IPS DF 6.9 (cell line): ENCODE results near the gene FPGS.
A peak's percentile ranks its signal among the peaks of the same experiment; 100 is the strongest.

ENCODE experiments used
- DNase-seq: peaks from one replicate; pipeline ENCODE4 v3.0.0-alpha.2; 2013; ENCODE audit warnings: low read depth, low spot score
- H3K27ac ChIP-seq: one replicate; pipeline ENCODE4 v1.5.1; 2013; ENCODE audit warnings: low read length, control low read depth
- H3K27me3 ChIP-seq: 2 replicates; pipeline ENCODE4 v1.6.1; 2013; ENCODE audit warnings: mild to moderate bottlenecking, low read length; ENCODE audit not compliant: control insufficient read depth, insufficient read depth
- H3K36me3 ChIP-seq: 2 replicates; pipeline ENCODE4 v1.6.1; 2013; ENCODE audit warnings: low read length; ENCODE audit not compliant: control insufficient read depth, insufficient read depth
- H3K4me1 ChIP-seq: 2 replicates; pipeline ENCODE4 v1.6.1; 2013; ENCODE audit warnings: low read length; ENCODE audit not compliant: control insufficient read depth, insufficient read depth
- H3K4me3 ChIP-seq: 2 replicates; pipeline ENCODE4 v1.5.1; 2013; ENCODE audit warnings: mild to moderate bottlenecking, low read length
- H3K9me3 ChIP-seq: 2 replicates; pipeline ENCODE4 v1.6.1; 2013; ENCODE audit warnings: low read length, inconsistent platforms; ENCODE audit not compliant: control insufficient read depth, insufficient read depth
- WGBS: extraction: QIAGEN DNeasy Blood & Tissue Kit; methylation state at CpG from one replicate; pipeline ENCODE4 v1.1.7; 2013; ENCODE audit warnings: mixed read lengths, missing lambda C conversion rate; ENCODE audit not compliant: insufficient read length, insufficient coverage; 5-methylcytosine and 5-hydroxymethylcytosine counted together

FPGS gene

GRCh38 chr9:127801955-127802575 is 617 bp upstream of the FPGS start:
- DNase-seq = no peak
- Histone ChIP-seq H3K4me3 (peak overlapping the region; percentile 62; the same call in 1 of the 2 replicates), H3K9me3 (no peaks in the 10 kb centered on the region), H3K36me3 (peaks cover 2% of the 10 kb centered on the region; the same call in 1 of the 2 replicates), H3K27me3 (no peaks in the 10 kb centered on the region), H3K27ac (no peak overlapping the region), H3K4me1 (0 out of 2 replicates have a peak, but pooled peaks cover 2% of the 10 kb centered on the region)
- no CpG with 5 or more reads among the region's 10 CpGs for WGBS

DNA sequence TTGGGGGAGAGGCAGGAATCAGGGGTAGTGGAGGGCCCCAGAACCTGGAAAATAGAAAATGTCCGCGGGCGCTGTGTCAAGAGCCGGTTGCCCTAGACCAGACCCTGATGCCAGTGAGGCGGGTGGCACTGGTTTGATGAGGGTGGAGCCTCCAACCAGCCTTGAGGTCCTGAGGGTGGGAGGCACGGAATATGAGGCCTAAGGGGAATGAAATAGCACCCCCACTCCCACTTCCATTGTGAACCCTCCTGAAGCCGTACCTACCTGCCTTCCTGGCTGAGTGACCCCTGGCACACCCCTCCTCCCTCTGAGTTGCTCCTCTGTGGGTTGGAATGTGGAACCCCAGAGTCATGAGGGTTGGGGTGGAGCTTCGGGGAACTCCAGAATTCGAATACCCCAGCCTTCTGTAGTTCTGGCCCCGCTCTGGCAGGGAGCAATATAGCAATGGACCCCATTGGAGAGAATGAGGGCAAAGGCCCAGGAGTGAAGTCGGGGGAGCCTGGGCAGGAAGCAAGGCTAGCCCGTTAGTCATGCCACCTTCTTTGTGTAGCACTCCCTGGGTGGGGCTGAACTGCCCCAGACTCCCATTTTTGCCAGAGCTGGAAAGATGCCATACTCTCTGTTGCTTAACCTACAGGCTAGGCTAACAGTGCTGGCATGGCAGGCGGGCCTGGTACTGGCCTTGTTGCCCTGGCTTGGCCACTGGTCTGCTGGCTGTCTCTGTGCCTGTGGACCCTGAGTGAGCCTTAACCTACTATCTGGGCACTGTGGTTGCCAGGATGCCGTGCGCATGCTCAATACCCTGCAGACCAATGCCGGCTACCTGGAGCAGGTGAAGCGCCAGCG is 1.0 kb downstream of the FPGS start:
- H3K4me3 ChIP-seq = peak overlapping the region; percentile 77; the same call in 1 of the 2 replicates
- no CpG with 5 or more reads among the region's 18 CpGs for WGBS

DNA sequence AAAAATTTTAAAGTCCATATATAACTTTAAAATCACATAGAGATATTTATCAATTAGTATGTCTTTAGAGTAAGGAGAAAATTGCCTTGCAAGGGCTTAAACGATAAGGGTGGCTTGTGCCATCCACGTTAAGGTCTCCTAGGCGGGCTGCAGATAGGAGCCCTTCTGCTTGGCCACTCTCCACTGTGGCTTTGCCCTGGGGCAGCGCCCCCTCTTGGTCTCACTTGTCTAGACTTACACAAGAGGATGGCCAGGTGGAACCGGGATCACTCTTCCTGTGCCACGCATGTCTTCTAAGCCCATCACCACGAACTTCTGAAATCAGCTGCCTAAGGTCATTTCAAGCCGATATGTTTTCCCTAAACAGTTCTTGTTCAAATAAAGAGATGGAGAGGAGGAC is 2.9 kb downstream of the FPGS start:
- DNase-seq = no peak

More for the DNA sequence above, 1.0 kb downstream of the FPGS start:
- Histone ChIP-seq H3K9me3 (no peaks in the 10 kb centered on the region), H3K4me1 (0 out of 2 replicates have a peak, but pooled peaks cover 2% of the 10 kb centered on the region), H3K36me3 (peaks cover 15% of the 10 kb centered on the region), H3K27me3 (no peaks in the 10 kb centered on the region), H3K27ac (no peak overlapping the region)
- DNase-seq = no peak

DNA sequence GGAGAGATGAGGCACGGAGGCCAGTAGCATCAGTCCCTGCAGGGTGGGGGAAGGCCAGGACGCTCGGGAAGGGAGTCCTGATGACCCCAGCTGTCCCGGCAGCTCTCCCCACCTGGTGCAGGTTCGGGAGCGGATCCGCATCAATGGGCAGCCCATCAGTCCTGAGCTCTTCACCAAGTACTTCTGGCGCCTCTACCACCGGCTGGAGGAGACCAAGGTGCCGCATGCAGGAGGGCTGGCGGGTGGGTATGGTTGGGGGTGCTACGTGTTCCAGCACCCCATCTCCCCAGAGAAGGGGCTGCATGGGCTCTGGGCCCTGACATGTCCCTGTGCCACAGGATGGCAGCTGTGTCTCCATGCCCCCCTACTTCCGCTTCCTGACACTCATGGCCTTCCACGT is 4.2 kb downstream of the FPGS start:
- H3K4me3 ChIP-seq = no peak overlapping the region
- H3K36me3 ChIP-seq = peaks cover 18% of the 10 kb centered on the region
- no peaks in the 10 kb centered on the region for H3K27me3 ChIP-seq
- H3K27ac ChIP-seq = no peak overlapping the region
- no peak for DNase-seq
- no CpG with 5 or more reads among the region's 14 CpGs for WGBS
- peaks cover 3% of the 10 kb centered on the region; the same call in 1 of the 2 replicates for H3K4me1 ChIP-seq
- H3K9me3 ChIP-seq = no peaks in the 10 kb centered on the region

More for the DNA sequence above, 2.9 kb downstream of the FPGS start:
- Histone ChIP-seq H3K27me3 (no peaks in the 10 kb centered on the region), H3K27ac (no peak overlapping the region), H3K4me3 (no peak overlapping the region), H3K4me1 (peaks cover 3% of the 10 kb centered on the region; the same call in 1 of the 2 replicates), H3K36me3 (peaks cover 17% of the 10 kb centered on the region), H3K9me3 (no peaks in the 10 kb centered on the region)
- WGBS = no CpG with 5 or more reads among the region's 8 CpGs

DNA sequence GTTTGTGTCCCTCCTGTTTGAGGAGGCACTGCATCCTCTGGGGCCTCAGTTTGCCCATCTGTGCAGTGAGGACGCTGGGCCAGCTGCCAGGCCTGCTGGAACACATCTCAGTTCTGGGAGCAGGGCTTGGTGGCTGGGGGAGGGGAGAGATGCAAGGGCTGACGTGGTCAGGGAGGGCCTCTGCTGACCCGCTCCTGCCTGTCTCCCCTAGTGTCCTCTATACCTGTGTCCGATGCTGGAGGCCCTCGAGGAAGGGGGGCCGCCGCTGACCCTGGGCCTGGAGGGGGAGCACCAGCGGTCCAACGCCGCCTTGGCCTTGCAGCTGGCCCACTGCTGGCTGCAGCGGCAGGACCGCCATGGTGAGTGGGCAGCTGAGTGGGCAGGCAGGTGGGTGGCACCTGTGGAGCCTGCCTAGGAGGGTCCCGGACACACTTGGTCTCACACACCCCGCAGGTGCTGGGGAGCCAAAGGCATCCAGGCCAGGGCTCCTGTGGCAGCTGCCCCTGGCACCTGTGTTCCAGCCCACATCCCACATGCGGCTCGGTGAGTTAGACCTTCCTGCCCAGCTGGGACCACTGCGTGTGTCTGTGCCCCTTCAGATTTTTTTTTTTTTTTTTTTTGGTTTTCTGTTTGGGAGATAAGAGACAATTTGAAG is 5.8 kb downstream of the FPGS start:
- no CpG with 5 or more reads among the region's 17 CpGs for WGBS
- Histone ChIP-seq H3K9me3 (no peaks in the 10 kb centered on the region), H3K27ac (no peak overlapping the region), H3K4me1 (peaks cover 3% of the 10 kb centered on the region; the same call in 1 of the 2 replicates), H3K27me3 (no peaks in the 10 kb centered on the region), H3K4me3 (no peak overlapping the region), H3K36me3 (peaks cover 25% of the 10 kb centered on the region)
- DNase-seq = no peak

GRCh38 chr9:127809002-127809539 is 6.4 kb downstream of the FPGS start:
- no peak overlapping the region for H3K27ac ChIP-seq
- H3K4me3 ChIP-seq = no peak overlapping the region
- peaks cover 31% of the 10 kb centered on the region for H3K36me3 ChIP-seq
- peaks cover 2% of the 10 kb centered on the region; the same call in 1 of the 2 replicates for H3K4me1 ChIP-seq
- WGBS = no CpG with 5 or more reads among the region's 9 CpGs
- no peaks in the 10 kb centered on the region for H3K9me3 ChIP-seq
- H3K27me3 ChIP-seq = no peaks in the 10 kb centered on the region
- no peak for DNase-seq

DNA sequence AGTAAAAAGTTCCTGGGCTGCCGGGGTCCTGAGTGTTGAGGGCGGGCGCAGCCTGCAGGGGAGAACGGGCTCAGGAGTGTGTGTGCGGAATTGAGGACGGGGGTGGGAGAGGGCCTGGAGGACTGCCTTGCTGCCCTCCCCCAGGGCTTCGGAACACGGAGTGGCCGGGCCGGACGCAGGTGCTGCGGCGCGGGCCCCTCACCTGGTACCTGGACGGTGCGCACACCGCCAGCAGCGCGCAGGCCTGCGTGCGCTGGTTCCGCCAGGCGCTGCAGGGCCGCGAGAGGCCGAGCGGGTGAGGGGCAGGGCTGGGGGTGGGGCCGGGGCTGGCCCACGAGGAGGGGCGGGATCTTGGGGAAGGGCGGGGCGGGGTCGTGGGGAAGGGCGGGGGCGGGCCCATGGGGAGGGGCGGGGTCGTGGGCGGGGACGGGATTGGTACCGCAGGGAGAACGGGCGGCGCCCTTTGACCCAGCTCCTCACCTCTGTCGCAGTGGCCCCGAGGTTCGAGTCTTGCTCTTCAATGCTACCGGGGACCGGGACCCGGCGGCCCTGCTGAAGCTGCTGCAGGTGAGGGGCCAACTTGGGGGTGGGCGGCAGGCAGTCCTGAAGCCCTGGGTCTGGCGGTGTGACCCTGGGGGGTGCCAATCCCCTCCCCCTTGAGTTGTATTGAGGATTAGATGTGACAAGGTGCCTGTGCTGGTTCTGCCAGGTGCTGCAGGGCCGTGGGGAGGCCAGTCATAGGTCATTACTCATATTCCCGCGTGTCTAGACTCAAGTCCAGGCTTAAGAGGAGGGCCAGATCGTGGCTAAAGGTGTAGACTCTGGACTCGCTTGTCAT is 7.1 kb downstream of the FPGS start:
- no peak overlapping the region for H3K4me3 ChIP-seq
- H3K9me3 ChIP-seq = no peaks in the 10 kb centered on the region
- H3K36me3 ChIP-seq = peaks cover 33% of the 10 kb centered on the region
- peaks cover 2% of the 10 kb centered on the region; the same call in 1 of the 2 replicates for H3K4me1 ChIP-seq
- H3K27ac ChIP-seq = no peak overlapping the region
- no peaks in the 10 kb centered on the region for H3K27me3 ChIP-seq
- DNase-seq = no peak
- no CpG with 5 or more reads among the region's 57 CpGs for WGBS

DNA sequence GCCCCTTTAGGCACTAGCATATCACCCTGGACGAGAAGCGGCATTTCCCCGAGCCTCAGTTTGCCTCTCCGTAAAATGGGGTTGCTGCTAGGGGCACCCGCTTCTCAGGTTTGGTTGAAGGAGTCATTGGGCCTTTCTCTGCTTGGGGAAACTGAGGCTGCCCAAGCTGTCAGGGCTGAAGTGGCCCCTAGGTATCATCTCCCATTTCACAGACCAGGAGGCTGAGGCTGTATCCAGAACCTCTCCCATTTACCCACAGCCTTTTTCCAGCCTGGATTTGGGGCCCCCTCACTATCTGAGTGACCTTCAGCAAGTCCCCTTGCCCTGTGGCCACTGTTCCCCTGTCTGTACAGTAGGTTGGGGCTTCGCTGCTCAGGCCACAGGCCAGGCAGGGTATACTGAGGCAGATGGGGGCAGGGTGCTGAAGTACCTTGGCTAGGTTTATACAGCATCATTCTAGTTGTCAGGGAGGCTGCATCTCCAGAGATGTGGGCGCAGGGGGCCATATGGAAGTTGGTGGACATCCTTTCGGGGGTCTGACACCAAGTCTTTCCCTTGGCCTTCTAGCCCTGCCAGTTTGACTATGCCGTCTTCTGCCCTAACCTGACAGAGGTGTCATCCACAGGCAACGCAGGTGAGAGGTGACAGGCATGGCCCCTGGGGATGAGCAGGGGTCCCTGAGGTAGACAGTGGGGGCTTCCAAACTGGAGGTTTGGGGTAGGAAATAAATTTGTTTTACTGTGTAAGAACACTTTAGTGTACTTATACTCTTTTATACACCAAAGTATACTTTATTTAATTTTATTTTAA is 7.9 kb downstream of the FPGS start:
- H3K27ac ChIP-seq = no peak overlapping the region
- peaks cover 2% of the 10 kb centered on the region; the same call in 1 of the 2 replicates for H3K4me1 ChIP-seq
- DNase-seq = no peak
- no peak overlapping the region for H3K4me3 ChIP-seq
- H3K36me3 ChIP-seq = peaks cover 37% of the 10 kb centered on the region
- WGBS = no CpG with 5 or more reads among the region's 10 CpGs
- H3K9me3 ChIP-seq = no peaks in the 10 kb centered on the region
- no peaks in the 10 kb centered on the region for H3K27me3 ChIP-seq

DNA sequence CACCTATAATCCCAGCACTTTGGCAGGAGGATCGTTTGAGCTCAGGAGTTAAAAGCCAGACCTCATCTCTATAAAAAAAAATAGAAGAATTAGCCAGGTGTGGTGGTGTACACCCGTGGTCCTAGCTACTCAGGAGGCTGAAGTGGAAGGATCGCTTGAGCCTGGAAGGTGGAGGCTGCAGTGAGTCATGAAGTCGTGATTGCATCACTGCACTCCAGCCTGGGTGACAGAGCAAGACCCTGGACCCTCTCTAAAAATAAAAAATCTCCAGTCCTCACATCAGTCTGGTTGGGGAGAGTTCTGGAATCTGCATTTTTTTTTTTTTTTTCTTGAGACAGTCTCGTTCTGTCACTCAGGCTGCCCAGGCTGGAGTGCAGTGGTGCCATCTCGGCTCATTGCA is 9.3 kb downstream of the FPGS start:
- WGBS = no CpG with 5 or more reads among the region's 6 CpGs
- H3K36me3 ChIP-seq = peaks cover 38% of the 10 kb centered on the region
- H3K9me3 ChIP-seq = no peaks in the 10 kb centered on the region

More for the DNA sequence above, 9.3 kb downstream of the FPGS start:
- Histone ChIP-seq H3K27ac (no peak overlapping the region), H3K27me3 (no peaks in the 10 kb centered on the region), H3K4me3 (no peak overlapping the region), H3K4me1 (peaks cover 2% of the 10 kb centered on the region; the same call in 1 of the 2 replicates)
- no peak for DNase-seq
